Fibroblast of the conjunctiva (primary cell): ENCODE measurements around the gene TXNDC9.
"Not testable (repeated sequence)": the region's sequence is repeated elsewhere in the genome, so short reads cannot be mapped to it uniquely, and the experiment has no call there.

Experiments
- DNase-seq: peaks from one replicate; pipeline ENCODE4 v3.0.0-alpha.2; 2010; ENCODE audit warnings: low read depth

The TXNDC9 gene

GRCh38 chr2:99325384-99325783 is 10.7 kb downstream of the TXNDC9 start:
- DNase-seq: no peak

- DNase-seq: not testable (repeated sequence)
Measured at GRCh38 chr2:99317873-99318200, 18.3 kb downstream of the TXNDC9 start.

- no peak for DNase-seq
Measured at GRCh38 chr2:99317161-99317872, 18.8 kb downstream of the TXNDC9 start.

- not testable (repeated sequence) for DNase-seq
Measured at GRCh38 chr2:99301097-99301496, 35.0 kb downstream of the TXNDC9 start, which contains the start of gene LYG1. TSS of gene LYG1 (minus strand) at chr2:99301197. CDS start at chr2:99295670, 5,527 bp downstream.

- DNase-seq: no peak
Measured at GRCh38 chr2:99299580-99299979, 36.6 kb downstream of the TXNDC9 start.

- DNase-seq: peak; percentile 5
Measured at GRCh38 chr2:99297994-99298393, 38.1 kb downstream of the TXNDC9 start.

- no peak for DNase-seq
Measured at GRCh38 chr2:99285526-99285925, 50.6 kb downstream of the TXNDC9 start.

GRCh38 chr2:99279969-99280695 is 56.0 kb downstream of the TXNDC9 start:
- no peak for DNase-seq

- peak; percentile 68 for DNase-seq
Measured at GRCh38 chr2:99278793-99279291, 57.3 kb downstream of the TXNDC9 start.

GRCh38 chr2:99278195-99278765 is 57.9 kb downstream of the TXNDC9 start:
- not testable (repeated sequence) for DNase-seq

- no peak for DNase-seq
Measured at GRCh38 chr2:99275882-99276281, 60.3 kb downstream of the TXNDC9 start.
